ENCODE results near the gene CAMTA1. TPM values are rescaled to one million over a fixed set of nuclear protein-coding genes. Genes with fewer than 3 reads are reported as not detected.

Gene CAMTA1
- total RNA-seq, 1 experiment from 2014 or later: 85.2 TPM

DNA sequence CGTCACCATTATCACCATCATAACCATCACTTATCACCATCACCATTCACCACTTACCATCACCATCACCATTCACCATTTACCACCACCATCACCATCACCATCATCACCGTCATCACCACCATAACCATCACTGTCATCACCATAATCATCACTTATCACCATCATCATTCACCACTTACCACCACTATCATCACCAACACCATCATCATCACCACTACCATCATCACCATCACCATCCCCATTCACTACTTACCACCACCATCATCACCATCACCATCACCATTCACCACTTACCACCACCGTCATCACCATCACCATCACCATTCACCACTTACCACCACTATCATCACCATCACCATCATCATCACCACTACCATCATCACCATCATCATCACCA lies 151.8 kb downstream of the CAMTA1 start:
- H3K27ac ChIP-seq (ENCODE audit: low read depth, low read length, poor library complexity, severe bottlenecking): no peak overlapping the region
- CTCF ChIA-PET: no interaction called here
- H3K27me3 ChIP-seq (replicated peaks; ENCODE audit: insufficient read depth, low read depth, low read length, poor library complexity): peaks cover 39% of the 10 kb centered on the region
- POLR2A ChIA-PET (ENCODE audit: low non-redundant PET): no interaction called here
- H3K4me1 ChIP-seq (ENCODE audit: insufficient read depth, low read length, poor library complexity, severe bottlenecking): no peaks in the 10 kb centered on the region
- intact Hi-C loops (cut with micrococcal nuclease; ENCODE audit: unreplicated experiment): no loop called here
- H3K9me3 ChIP-seq (ENCODE audit: low read depth, low read length, poor library complexity, severe bottlenecking): no peaks in the 10 kb centered on the region
- no peak for DNase-seq (ENCODE audit: low spot score)
- TF ChIP-seq, protein P1, sequence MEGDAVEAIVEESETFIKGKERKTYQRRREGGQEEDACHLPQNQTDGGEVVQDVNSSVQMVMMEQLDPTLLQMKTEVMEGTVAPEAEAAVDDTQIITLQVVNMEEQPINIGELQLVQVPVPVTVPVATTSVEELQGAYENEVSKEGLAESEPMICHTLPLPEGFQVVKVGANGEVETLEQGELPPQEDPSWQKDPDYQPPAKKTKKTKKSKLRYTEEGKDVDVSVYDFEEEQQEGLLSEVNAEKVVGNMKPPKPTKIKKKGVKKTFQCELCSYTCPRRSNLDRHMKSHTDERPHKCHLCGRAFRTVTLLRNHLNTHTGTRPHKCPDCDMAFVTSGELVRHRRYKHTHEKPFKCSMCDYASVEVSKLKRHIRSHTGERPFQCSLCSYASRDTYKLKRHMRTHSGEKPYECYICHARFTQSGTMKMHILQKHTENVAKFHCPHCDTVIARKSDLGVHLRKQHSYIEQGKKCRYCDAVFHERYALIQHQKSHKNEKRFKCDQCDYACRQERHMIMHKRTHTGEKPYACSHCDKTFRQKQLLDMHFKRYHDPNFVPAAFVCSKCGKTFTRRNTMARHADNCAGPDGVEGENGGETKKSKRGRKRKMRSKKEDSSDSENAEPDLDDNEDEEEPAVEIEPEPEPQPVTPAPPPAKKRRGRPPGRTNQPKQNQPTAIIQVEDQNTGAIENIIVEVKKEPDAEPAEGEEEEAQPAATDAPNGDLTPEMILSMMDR (conservative IDR thresholded peaks at IDR 0.05; ENCODE audit: low read depth, low read length): no peak
- TF ChIP-seq EZH2 (IDR thresholded peaks at IDR 0.05; ENCODE audit: borderline replicate concordance, low read depth, low read length, poor library complexity, severe bottlenecking): no peak
- BruUV-seq (replicated peaks): no TSS peak
- H3K36me3 ChIP-seq (ENCODE audit: insufficient read depth, low read length, poor library complexity, severe bottlenecking): no peaks in the 10 kb centered on the region
- H3K4me3 ChIP-seq (ENCODE audit: low read depth, low read length, poor library complexity, severe bottlenecking): no peak overlapping the region

DNA sequence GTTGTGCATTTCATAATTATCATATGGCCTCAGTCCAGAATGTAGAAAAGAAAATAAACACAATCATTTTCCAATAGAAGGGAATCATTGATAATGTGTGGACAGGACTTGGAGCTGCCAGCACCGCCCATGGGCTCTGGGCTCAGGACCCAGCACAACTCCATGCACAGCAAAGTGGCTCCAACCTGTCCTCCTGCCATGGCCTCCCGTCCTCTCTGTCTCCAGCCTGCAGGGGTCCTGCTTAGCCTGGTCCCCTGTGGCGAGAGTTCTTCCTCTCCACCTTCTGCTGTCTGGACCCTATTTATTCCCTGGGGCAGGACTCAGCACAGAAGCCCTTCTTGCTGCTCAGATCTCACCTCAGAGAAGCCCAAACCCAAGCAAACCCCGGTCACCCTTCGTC lies 154.1 kb downstream of the CAMTA1 start:
- H3K27me3 ChIP-seq (replicated peaks; ENCODE audit: insufficient read depth, low read depth, low read length, poor library complexity): peaks cover 22% of the 10 kb centered on the region
- H3K4me1 ChIP-seq (ENCODE audit: insufficient read depth, low read length, poor library complexity, severe bottlenecking): no peaks in the 10 kb centered on the region
- H3K36me3 ChIP-seq (ENCODE audit: insufficient read depth, low read length, poor library complexity, severe bottlenecking): no peaks in the 10 kb centered on the region
- intact Hi-C loops (cut with micrococcal nuclease; ENCODE audit: unreplicated experiment): no loop called here
- BruUV-seq (replicated peaks): no TSS peak
- CTCF ChIA-PET: no interaction called here
- TF ChIP-seq, protein P1 (conservative IDR thresholded peaks at IDR 0.05; ENCODE audit: low read depth, low read length): no peak
- TF ChIP-seq EZH2 (IDR thresholded peaks at IDR 0.05; ENCODE audit: borderline replicate concordance, low read depth, low read length, poor library complexity, severe bottlenecking): no peak
- H3K4me3 ChIP-seq (ENCODE audit: low read depth, low read length, poor library complexity, severe bottlenecking): no peak overlapping the region
- POLR2A ChIA-PET (ENCODE audit: low non-redundant PET): no interaction called here
- no peak overlapping the region for H3K27ac ChIP-seq (ENCODE audit: low read depth, low read length, poor library complexity, severe bottlenecking)
- no peaks in the 10 kb centered on the region for H3K9me3 ChIP-seq (ENCODE audit: low read depth, low read length, poor library complexity, severe bottlenecking)
- no peak for DNase-seq (ENCODE audit: low spot score)

DNA sequence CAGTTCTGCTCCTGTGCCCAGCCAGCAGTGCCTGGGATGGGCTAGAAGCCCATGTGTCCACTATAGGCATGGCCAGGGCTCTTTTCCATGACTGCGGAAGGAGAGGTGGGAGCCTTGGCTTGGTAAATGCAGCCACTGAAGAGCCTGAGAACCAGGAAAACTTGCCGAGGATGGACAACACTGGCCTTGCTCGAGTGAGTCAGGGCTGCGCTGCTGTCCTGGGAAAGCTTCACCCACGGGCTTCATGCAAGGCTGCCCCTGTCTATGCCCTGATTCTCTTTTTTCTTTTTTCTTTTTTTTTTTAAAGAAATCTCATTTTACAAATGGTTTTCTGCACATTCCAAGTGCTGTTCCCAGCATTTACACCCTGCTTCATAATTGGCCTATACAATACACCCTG lies 156.5 kb downstream of the CAMTA1 start:
- no TSS peak for BruUV-seq (replicated peaks)
- POLR2A ChIA-PET (ENCODE audit: low non-redundant PET): no interaction called here

More for the DNA sequence above, 156.5 kb downstream of the CAMTA1 start:
- H3K4me3 ChIP-seq (ENCODE audit: low read depth, low read length, poor library complexity, severe bottlenecking): no peak overlapping the region
- no peaks in the 10 kb centered on the region for H3K9me3 ChIP-seq (ENCODE audit: low read depth, low read length, poor library complexity, severe bottlenecking)
- CTCF ChIA-PET: no interaction called here
- H3K27ac ChIP-seq (ENCODE audit: low read depth, low read length, poor library complexity, severe bottlenecking): no peak overlapping the region
- no peaks in the 10 kb centered on the region for H3K27me3 ChIP-seq (replicated peaks; ENCODE audit: insufficient read depth, low read depth, low read length, poor library complexity)
- no peaks in the 10 kb centered on the region for H3K4me1 ChIP-seq (ENCODE audit: insufficient read depth, low read length, poor library complexity, severe bottlenecking)
- TF ChIP-seq, protein P1 (conservative IDR thresholded peaks at IDR 0.05; ENCODE audit: low read depth, low read length): no peak
- intact Hi-C loops (cut with micrococcal nuclease; ENCODE audit: unreplicated experiment): no loop called here
- DNase-seq (ENCODE audit: low spot score): no peak
- H3K36me3 ChIP-seq (ENCODE audit: insufficient read depth, low read length, poor library complexity, severe bottlenecking): no peaks in the 10 kb centered on the region

Data from A673 (cell line).